ENCODE results near the gene TLE2. TPM values are rescaled to one million over a fixed set of nuclear protein-coding genes. Genes with fewer than 3 reads are reported as not detected.

TLE2 gene
- total RNA-seq, 2 experiments from 2014 or later = 1.2 to 1.6 TPM

GRCh38 chr19:3045191-3045590 lies 16.1 kb upstream of the TLE2 start:
- BruUV-seq (replicated peaks) = no TSS peak
- H3K9me2 ChIP-seq (ENCODE audit: insufficient read depth, low read length) = no peaks in the 10 kb centered on the region

GRCh38 chr19:3042621-3043267 lies 13.7 kb upstream of the TLE2 start:
- CTCF ChIA-PET (ENCODE audit: unreplicated experiment) = interaction anchor here (0.6 kb wide), 2 partner anchors 12 to 65 kb away, joined by 3 to 6 read pairs; no protein-coding TSS in a partner anchor
- Histone ChIP-seq H3K4me3 (ENCODE audit: low read depth, low read length, poor library complexity, severe bottlenecking) (no peak overlapping the region), H3K4me2 (ENCODE audit: low read length) (no peak overlapping the region), H3K27ac (ENCODE audit: low read depth, low read length, poor library complexity, severe bottlenecking) (no peak overlapping the region), H3K79me2 (ENCODE audit: insufficient read depth, low read depth, low read length) (no peaks in the 10 kb centered on the region), H2AFZ (ENCODE audit: low read length) (no peak overlapping the region), H3K9me3 (ENCODE audit: low read length) (no peaks in the 10 kb centered on the region), H3K9me2 (ENCODE audit: insufficient read depth, low read length) (no peaks in the 10 kb centered on the region), H4K20me1 (ENCODE audit: insufficient read depth, low read length) (no peaks in the 10 kb centered on the region), H3K36me3 (ENCODE audit: insufficient read depth, low read length) (no peaks in the 10 kb centered on the region), H3K4me1 (ENCODE audit: insufficient read depth, low read length, poor library complexity, severe bottlenecking) (peaks cover 6% of the 10 kb centered on the region)
- POLR2A ChIA-PET = interaction anchor here (0.6 kb wide), 2 partner anchors 17 to 74 kb away, joined by 3 to 7 read pairs; no protein-coding TSS in a partner anchor
- no TSS peak for BruUV-seq (replicated peaks)
- intact Hi-C loops (cut with micrococcal nuclease; ENCODE audit: unreplicated experiment) = no loop called here
- TF ChIP-seq EZH2phosphoT487 (IDR thresholded peaks at IDR 0.05; ENCODE audit: borderline replicate concordance, low read depth, low read length) = no peak
- TF ChIP-seq CTCF (conservative IDR thresholded peaks at IDR 0.05; ENCODE audit: low read length) = no peak
- no peak for DNase-seq (ENCODE audit: low spot score)

More at GRCh38 chr19:3045191-3045590, 16.1 kb upstream of the TLE2 start:
- H3K9me3 ChIP-seq (ENCODE audit: low read length) = no peaks in the 10 kb centered on the region
- H3K4me3 ChIP-seq (ENCODE audit: low read depth, low read length, poor library complexity, severe bottlenecking) = no peak overlapping the region
- intact Hi-C loops (cut with micrococcal nuclease; ENCODE audit: unreplicated experiment) = no loop called here
- POLR2A ChIA-PET = interaction anchor here (0.6 kb wide), 1 partner anchor 39 kb away, joined by 3 read pairs; no protein-coding TSS in a partner anchor
- H2AFZ ChIP-seq (ENCODE audit: low read length) = no peak overlapping the region
- CTCF ChIA-PET (ENCODE audit: unreplicated experiment) = no interaction called here
- no peak overlapping the region for H3K4me2 ChIP-seq (ENCODE audit: low read length)
- no peak for TF ChIP-seq EZH2phosphoT487 (IDR thresholded peaks at IDR 0.05; ENCODE audit: borderline replicate concordance, low read depth, low read length)
- H3K79me2 ChIP-seq (ENCODE audit: insufficient read depth, low read depth, low read length) = no peaks in the 10 kb centered on the region
- peaks cover 11% of the 10 kb centered on the region for H3K4me1 ChIP-seq (ENCODE audit: insufficient read depth, low read length, poor library complexity, severe bottlenecking)
- H3K27ac ChIP-seq (ENCODE audit: low read depth, low read length, poor library complexity, severe bottlenecking) = no peak overlapping the region
- H3K36me3 ChIP-seq (ENCODE audit: insufficient read depth, low read length) = no peaks in the 10 kb centered on the region
- DNase-seq (ENCODE audit: low spot score) = no peak
- H4K20me1 ChIP-seq (ENCODE audit: insufficient read depth, low read length) = no peaks in the 10 kb centered on the region

DNA sequence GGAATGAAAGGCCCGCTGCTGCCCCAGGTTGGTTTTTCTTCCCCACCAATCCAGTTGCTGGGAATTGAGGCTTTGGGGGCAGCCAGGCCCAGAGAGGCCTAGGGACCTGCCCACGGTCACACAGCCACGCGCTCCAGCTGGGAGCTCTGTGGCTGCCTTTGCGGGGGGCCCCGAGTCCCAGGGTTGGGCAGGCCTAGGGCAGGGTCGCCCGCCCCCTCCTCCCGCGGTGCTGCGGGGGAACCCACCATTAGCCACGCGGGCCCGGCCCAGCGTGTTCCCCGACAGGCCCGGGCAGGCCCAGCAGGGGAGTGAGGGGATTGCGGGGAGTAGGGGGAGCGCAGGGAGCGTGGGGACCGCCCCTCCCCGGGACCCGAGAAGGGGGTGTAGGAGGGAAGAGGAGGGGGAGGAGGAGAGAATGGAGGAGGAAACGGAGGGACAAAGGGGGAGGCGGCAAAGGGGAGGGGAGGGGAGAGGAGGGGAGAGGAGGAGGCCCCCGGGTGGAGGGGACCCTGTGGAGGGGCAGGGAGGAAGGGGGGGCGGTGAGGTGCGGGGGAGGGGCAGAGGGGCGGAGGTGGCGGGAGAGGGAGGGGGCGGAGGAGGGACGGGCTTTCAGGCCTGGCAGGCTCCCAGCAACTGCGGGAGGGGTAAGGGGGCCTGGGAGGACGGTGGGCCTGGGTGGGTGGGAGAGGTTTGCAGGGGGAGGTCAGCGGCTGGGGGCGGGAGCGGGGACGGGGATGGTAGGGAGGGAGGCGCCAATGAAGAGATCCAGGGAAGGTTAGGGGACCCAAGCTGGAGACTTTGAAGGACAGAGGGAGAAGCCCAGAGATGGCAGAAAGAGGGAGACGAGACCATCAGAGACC lies 12.9 kb upstream of the TLE2 start:
- Histone ChIP-seq H3K79me2 (ENCODE audit: insufficient read depth, low read depth, low read length) (no peaks in the 10 kb centered on the region), H3K4me3 (ENCODE audit: low read depth, low read length, poor library complexity, severe bottlenecking) (no peak overlapping the region), H3K9me3 (ENCODE audit: low read length) (no peaks in the 10 kb centered on the region), H3K4me1 (ENCODE audit: insufficient read depth, low read length, poor library complexity, severe bottlenecking) (no peaks in the 10 kb centered on the region), H2AFZ (ENCODE audit: low read length) (no peak overlapping the region), H3K27ac (ENCODE audit: low read depth, low read length, poor library complexity, severe bottlenecking) (no peak overlapping the region), H4K20me1 (ENCODE audit: insufficient read depth, low read length) (no peaks in the 10 kb centered on the region), H3K9me2 (ENCODE audit: insufficient read depth, low read length) (no peaks in the 10 kb centered on the region), H3K4me2 (ENCODE audit: low read length) (no peak overlapping the region), H3K36me3 (ENCODE audit: insufficient read depth, low read length) (no peaks in the 10 kb centered on the region)
- POLR2A ChIA-PET = interaction anchor here (0.6 kb wide), 1 partner anchor 74 kb away, joined by 3 read pairs; no protein-coding TSS in a partner anchor
- CTCF ChIA-PET (ENCODE audit: unreplicated experiment) = no interaction called here
- no peak for DNase-seq (ENCODE audit: low spot score)
- no TSS peak for BruUV-seq (replicated peaks)
- intact Hi-C loops (cut with micrococcal nuclease; ENCODE audit: unreplicated experiment) = no loop called here
- TF ChIP-seq EZH2phosphoT487 (IDR thresholded peaks at IDR 0.05; ENCODE audit: borderline replicate concordance, low read depth, low read length) (no peak), CTCF (conservative IDR thresholded peaks at IDR 0.05; ENCODE audit: low read length) (no peak)
